Measurements from ENCODE around the gene CWC27.
A peak's percentile ranks its signal among the peaks of the same experiment; 100 is the strongest.

CWC27 gene

DNA sequence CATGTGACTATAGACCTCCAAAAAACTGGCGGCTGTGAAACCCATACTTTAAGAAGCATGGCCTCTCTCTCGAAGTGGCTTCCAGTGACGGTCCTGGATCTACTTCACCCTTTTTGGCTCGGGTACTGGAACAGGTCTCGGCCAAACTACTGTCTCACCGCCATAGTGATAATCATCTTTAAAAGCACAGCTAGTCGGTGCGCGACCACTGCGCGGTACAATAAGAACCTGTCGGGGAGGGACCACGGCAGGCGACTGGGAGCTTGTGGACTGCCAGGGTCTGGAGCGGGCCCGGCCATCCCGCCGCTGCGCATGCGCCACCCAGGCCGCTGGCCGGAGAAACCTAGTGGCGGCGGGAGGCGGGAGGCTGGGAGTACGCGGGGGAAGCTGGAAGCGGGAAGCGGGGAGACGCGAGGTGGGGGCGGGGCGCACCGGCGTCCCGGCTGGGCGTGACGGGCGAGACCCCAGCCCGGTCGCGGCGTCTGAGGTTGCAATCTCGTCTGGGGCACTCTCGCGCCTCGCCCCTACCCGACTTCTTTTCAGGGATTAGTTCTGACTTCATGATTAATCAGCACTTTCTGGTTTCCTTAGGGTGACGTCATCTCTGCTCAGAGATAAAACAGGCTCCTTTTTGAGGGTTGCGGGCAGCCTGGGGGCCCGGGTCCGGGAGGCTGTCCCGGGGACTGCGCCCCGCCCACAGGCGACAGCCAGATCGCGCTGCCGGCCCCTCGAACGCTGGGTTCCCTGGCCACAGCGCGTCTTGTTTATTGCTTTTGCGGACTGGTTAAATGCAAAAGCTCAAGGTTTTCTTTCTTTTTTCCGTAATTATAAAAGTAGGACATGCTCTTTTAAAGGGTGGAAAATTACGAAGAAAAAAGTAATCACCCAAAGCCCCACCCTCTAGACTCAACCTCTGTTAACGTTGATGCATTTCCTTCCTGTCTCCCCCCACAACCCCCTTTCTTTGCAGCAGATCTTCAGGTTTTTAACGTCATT is 266.8 kb downstream of the CWC27 start:
- peak; percentile 75 for DNase-seq (ENCODE audit: low read depth)

DNA sequence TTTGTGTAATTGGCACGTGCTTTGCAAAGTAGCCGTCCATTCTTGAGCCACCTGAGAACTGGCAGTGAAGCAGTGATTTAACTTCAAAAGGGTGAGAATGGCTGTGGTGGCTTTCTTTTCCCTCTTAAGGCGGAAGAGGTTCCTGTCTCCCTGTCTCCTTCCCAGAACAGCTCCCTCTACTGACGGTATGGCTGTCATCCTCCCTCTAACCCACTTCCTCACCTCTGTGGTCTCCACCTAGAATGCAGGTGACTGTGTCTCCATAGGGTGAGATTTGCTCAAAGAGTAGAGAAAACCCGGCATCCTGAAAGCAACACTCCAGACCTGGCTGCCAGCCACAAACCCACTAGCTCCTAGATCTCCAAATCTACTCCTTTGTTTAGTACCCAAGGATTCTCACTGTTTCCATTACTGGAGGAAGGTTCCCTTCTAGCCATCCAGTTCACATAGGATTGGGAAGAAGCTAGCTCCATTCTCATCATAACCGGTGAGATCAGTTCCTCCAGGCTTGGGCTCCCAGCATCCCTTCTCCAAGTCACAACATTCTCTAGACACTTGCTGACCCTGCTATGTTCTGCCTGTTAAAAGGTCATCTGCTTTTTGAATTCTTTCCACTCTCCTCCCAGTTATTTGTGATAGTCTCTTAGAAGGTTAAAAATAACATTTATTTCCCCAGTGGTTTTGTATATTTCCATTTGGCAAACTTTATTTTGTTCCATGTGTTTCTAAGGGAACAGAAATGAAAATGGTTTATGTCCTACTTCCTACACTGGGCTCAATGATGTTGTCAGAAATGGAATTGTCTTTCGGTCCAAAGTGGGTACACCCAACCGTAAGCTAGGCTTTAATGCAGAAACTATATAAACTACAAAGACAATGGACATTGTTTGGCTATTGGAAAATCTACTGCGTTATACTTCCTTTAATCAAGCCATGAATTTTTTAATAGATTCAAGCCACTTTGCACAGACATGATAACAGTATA is 269.4 kb downstream of the CWC27 start:
- DNase-seq (ENCODE audit: low read depth): no peak

DNA sequence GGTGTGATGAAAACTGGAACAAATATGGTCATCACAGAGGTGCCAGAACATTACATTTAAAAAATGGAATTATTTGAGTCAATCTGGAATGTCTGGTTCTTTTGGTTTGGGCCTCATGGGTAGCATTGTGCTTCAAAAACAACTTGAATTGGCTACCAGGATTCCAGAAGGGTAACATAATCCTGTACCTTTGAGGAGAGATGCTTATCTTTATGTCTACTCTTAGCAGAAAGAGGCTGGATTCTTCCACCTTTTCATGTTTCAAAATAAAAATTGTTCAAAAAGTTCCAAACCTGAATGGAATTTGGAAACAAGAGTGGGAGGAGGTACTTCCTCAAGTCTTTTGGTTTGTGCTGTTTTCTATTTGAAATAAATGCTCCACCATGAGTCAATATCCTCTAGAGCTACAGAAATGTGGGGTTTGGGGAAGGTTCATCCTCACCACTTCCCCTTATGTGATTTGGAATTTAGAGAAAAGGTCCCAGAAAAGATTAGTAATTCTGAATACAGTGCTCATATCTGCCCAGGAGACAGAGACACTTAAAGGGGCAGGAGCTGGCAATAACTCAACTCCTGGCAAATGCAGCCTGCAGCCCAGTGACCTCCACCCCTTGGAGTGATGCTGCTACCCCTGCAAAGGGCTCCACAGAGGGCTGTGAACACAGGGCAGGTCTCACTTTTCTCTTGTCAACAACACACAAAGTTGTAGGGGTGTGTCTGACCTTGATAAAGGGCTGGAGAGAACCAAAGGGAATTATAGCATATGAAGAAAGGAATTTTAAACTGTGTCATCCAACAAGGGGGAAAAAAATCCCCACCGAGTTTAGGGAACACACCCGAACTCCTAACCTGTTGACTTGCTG is 272.8 kb downstream of the CWC27 start:
- DNase-seq (ENCODE audit: low read depth): no peak

DNA sequence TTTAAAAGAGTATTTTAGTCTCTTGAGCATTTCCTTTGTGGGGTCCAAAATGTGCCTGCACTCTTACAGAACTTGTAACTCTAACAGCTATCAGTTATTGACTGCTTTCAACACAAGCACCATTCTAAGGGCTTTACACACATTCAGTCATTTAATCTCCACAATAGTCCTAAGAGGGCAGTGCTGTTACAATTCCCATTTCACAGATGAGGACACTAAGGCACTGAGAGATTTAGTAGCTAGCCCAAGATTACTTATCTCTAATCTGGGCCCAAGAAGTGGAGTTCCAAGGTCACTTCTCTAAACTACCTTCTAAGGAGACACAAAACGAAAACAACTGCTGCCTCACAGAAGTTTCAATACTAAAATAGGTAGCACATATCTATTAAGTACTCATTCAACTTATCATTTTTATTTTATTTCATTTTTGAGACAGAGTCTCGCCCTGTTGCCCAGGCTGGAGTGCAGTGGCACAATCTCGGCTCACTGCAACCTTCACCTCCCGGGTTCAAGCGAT is 275.2 kb downstream of the CWC27 start:
- DNase-seq (ENCODE audit: low read depth): no peak

DNA sequence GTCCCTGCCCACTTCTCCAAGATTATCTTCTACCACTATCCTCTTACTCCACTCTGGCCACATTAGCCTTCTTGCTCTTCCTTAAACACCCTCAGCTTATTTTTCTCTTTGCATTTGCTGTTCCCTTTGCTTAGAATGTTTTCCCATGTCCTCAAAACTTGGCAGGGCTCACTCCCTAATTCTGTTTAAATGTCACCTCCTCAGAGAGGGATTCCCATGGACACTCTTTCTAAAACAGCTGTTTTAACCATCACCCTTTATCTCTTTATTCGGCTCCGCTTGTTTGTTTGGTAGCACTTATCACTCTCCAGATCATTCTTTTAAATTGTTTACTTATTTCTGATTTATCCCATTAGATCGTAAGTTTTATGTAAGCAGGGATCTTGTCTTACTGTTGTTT is 278.5 kb downstream of the CWC27 start:
- no peak for DNase-seq (ENCODE audit: low read depth)

DNA sequence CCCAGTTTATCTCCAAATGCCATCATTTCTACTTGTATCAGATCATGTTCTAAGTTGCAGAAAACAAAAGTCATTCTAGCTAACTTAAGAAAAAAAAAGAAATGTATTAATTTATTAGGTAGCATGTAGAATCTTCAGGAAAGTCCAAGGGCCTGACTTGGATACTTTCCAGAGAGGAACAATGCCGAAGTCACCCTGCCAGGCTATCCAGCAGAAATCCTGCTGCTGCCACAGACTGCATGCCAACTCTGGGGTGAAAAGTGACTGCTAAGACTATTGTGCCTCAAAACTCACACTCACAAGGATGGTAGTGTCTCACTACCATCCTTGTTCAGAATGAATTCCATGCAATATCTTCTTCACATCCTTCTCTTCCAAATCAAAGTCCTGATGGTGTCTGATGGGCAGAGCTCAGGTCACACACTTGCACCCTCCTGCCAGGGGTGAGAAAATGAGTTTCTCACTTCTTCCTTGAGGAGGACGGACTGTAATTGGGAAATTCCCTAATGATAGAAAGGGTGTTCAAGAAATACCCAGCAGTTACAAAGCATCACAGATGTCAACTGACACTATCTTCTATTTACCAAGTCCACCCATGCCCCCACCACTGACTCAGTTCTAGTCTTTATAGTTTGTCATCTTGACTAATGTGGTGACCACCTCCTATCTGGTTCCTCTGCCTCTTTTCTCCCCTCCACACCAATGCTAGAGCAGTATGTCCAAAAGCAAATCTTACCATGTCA is 279.4 kb downstream of the CWC27 start:
- DNase-seq (ENCODE audit: low read depth): no peak

DNA sequence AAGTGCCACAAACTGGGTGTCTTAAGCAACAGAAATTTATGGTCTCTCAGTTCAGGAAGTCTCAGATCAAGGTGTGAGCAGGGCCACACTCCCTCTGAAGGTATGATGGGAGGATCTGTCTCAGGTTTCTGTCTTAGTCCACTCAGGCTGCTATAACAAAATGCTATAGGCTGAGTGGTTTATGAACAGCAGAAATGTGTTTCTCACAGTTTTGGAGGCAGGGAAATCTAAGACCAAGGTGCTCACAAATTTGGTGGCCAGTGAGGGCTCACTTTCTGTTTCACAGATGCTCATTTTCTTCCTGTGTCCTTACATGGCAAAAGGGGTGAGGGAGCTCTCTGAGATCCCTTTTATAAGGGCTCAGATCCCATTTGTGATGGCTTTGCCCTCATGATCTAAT is 281.4 kb downstream of the CWC27 start:
- no peak for DNase-seq (ENCODE audit: low read depth)

DNA sequence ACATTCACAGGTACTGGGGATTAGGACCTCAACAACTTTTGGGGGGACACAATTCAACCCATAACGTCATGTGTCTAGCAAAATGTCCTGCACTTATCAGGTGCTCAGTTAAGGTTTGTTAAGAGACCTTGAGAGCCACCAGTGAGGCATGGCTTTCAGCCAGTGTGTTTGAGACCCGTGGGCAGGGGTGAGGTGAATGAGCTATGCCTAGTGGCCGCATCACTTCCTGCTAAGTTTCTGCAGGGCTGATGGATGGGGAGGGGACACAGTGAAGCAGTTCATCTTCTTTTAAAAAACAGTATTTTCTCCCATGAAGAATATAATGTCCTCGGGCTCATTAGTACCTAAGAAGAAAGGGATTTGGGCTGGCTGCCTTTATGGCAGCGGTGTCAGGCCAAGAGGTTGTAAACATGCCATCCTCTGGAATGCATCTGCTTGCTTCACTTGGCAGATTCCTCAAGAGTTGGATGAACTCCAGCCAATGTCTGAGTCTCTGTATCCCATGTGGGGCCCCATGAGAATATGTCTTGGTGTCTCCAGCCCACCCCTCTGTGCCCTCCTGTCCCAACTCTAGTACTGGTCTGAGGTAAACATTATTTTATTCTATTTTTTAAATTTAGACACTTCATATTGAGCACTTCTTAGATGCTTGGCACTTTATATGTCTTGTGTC is 282.2 kb downstream of the CWC27 start:
- no peak for DNase-seq (ENCODE audit: low read depth)

DNA sequence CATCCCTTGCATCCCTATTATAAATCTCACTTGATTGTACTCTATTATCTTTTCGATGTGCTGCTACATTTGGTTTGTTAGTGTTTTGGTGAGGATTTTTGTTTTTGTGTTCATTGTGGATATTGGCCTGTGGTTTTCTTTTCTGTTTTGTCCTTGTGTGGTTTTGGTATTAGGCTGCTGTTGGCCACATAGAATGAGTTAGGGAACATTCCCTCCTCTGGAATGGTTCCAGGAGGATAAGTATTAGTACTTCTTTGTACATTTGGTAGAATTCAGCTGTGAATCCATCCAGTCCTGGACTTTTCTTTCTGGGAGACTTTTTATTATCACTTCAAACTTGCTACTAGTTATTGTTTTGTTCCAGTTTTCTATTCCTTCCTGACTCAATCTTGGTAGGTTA is 287.2 kb downstream of the CWC27 start:
- no peak for DNase-seq (ENCODE audit: low read depth)

DNA sequence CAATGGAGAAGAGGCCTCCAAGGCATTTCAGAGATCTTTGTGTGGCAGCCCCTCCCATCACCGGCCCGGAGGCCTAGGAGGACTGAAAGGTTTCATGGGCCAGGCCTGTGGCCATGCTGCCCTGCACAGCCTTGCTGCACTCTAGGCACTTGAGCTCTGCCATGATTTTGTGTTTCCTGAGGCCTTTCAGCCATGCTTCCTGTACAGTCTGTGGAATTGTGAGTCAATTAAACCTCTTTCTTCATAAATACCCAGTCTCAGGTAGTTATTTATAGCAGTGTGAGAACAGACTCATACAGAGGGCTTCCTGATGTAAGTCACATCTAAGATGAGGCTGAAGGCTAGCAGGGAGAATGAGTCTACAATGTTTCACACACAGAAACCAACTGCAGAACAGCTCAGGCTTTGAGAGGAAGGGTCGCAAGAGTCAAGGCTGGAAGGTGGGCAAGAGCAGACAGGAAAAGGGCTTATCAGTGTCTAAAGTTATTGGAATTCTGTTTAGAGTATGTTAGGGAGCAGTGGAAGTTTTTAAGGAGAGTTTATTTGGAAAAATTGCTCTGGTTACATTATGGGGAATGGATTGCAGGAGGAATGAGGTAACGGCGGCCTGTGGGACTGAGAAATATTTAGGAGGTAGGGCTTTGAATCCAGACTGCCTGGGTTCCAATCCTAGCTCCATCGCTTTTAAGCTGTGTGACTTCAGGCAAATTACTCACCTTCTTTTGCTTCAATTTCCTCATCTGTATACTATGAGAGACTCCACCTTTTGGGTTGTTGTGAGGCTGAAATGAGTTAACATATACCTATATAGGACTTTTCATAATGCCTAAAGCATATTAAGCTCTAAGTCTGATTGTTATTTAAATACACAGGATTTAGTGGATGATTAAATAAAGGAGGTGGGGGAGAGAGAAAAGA is 291.2 kb downstream of the CWC27 start:
- DNase-seq (ENCODE audit: low read depth): no peak

DNA sequence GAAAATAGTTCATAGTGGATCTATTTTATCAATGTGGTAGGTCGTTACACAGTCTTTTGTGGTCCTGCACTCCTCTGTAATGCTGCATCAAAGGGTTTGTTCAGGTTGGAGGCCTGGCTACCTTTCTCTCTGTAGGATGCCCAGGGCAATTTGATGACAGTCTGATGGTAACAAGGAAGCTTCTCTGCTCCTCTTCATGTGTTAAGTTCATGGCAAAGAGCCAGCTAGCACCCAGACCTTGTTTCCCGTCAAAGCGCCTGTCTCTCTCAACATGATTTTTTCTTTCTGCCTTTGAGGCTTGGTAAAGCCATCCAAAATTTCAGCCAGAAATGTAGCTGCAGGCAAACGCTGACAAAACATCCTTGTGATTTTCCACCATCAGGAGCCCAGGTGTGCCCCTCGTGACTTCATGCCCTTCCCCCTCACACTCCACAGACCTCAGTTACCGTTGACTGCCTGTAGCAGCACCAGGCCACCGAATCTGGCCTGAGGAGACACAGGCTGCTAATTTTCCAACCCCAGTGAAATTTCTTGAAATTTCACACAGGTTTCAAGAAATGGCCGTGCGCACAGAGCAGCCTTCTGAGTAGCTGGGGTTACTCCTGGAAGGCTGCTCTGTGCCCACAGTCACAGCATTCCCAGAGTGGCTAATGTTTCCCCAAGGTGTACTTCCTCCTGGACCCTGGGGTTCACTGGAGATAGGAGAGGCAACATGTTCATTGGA is 292.7 kb downstream of the CWC27 start:
- DNase-seq (ENCODE audit: low read depth): no peak

DNA sequence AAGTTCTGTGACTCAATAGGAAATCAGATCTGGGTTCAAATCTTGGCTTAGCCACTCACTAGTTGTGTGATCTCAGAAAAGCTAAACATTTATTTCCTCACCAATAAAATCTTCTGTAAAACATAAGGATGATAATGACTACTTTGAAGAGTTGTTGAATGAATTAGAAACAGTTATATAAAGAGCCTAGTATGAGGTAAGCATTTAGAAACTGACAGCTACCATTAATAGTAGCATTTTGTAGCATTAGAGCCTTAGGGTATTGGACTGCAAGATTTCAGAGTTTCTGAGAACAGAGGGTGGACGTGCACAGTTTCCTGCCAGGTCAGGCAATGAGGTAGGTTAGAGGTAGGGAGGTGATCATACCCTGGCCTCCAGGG is 293.2 kb downstream of the CWC27 start:
- DNase-seq (ENCODE audit: low read depth): no peak

DNA sequence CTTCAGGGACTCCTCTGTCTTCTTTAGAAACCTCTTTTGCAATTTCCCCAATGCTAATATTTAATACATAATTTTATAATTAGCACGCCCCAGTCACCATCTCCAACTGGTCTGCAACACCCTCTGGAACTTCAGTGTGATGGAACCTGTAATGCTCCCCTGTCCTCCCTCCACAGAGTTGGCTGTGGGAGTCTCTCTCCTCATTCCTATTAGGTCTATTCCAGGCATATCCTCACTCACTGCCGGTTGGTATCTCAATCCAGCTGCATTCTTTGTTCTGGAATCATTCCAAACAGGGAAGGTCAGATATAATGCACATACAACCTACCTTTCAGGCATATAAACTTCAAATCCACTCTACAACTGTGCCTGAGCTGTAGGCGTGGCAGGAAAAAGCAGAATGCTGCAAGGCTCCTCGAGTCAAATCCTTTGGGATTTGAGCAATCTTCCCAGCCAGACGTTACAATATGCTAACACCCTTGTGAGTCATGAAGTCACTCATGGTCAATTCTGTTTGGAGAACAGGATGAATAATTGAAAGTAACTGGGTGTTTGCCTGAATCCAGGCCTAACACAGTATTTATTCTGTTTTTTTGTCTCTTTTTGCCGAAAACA is 293.8 kb downstream of the CWC27 start:
- DNase-seq (ENCODE audit: low read depth): no peak

DNA sequence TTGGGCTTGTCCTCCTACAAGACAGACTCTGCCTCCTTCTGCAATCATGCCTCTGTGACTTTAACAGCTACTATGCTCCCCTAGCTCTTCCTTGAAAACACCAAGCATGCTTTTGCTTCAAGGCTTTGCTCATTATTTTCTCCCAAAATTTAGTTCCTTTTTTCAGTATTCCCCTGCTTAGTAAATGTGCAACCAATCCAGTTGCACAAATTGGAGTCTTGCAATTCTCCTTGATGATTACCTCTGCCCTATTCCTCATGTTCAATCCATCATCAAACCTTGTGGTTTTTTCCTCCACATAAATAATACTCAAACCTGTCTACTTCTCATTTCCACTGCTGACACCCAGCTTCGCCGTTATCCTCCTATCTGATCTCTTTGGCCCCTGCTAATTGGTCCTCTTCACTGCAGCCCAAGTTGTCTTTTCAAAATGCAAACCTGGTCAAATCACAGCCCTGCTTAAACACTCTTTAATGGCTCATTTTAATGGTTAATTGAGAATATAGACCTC is 296.3 kb downstream of the CWC27 start:
- DNase-seq (ENCODE audit: low read depth): no peak

DNA sequence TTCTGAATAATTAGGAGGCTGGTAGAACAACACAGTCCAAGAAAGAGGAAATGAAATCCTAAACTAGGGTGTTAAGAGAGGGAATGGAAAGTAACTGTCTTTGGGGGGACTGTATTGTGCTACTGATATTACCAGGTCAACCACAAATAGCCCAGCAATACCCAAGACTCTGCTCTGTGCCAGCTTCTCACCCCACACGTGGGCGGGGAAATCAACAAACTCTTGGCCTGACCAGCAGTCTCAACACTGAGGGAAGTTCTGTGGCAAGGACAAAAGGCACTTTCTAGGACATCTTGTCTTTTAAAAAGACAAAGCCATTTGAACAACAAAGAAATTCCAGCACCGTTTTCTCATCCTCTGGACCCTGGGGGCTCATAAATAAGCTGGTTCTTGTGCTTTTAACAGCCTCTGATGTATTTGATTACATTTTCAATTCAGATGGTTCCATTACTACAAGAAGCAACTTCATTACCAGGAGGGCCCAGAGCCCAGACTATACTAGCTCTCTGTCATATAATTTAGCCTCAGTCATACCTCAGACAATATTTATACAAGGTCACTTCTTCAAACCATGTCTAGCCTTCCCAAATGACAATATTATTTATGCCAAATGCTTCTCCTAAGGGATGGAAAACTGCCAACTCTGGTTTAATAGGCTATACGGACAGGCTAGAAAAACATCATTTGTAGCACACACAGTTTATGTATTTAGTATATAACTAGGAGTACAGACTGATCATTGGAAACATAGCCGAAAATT is 297.8 kb downstream of the CWC27 start:
- no peak for DNase-seq (ENCODE audit: low read depth)

DNA sequence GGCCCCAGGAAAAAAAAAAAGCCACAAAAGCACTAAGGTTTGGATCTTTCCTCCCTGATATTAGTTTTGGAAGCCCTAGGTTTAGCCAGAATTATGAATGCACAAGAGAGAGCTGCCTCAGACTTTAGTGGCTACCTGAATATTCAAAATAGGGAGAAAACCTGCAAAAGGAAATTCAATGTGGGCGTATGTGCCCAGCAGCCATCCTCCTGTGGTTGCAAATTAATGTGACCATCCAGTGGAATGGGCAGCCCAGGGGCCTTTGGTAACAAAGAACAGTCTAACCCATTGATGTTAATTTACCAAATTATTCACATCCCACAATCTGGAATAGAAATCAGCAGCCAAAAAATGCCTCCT is 298.4 kb downstream of the CWC27 start:
- no peak for DNase-seq (ENCODE audit: low read depth)
